ENCODE data around the gene ATN1.
"Not testable (repeated sequence)": the region's sequence is repeated elsewhere in the genome, so short reads cannot be mapped to it uniquely, and the experiment has no call there.

- not testable (repeated sequence) for TF ChIP-seq POLR2A (IDR thresholded peaks at IDR 0.05)
- TF ChIP-seq, protein P1, sequence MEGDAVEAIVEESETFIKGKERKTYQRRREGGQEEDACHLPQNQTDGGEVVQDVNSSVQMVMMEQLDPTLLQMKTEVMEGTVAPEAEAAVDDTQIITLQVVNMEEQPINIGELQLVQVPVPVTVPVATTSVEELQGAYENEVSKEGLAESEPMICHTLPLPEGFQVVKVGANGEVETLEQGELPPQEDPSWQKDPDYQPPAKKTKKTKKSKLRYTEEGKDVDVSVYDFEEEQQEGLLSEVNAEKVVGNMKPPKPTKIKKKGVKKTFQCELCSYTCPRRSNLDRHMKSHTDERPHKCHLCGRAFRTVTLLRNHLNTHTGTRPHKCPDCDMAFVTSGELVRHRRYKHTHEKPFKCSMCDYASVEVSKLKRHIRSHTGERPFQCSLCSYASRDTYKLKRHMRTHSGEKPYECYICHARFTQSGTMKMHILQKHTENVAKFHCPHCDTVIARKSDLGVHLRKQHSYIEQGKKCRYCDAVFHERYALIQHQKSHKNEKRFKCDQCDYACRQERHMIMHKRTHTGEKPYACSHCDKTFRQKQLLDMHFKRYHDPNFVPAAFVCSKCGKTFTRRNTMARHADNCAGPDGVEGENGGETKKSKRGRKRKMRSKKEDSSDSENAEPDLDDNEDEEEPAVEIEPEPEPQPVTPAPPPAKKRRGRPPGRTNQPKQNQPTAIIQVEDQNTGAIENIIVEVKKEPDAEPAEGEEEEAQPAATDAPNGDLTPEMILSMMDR (IDR thresholded peaks at IDR 0.05) = not testable (repeated sequence)
These were observed 35.1 kb upstream of the ATN1 start for GRCh38 chr12:6892683-6893082.

Data from sigmoid colon (tissue), 3 donors.